Measurements from ENCODE around the gene TAF4.
"Not testable (repeated sequence)": the region's sequence is repeated elsewhere in the genome, so short reads cannot be mapped to it uniquely, and the experiment has no call there.

Gene TAF4

DNA sequence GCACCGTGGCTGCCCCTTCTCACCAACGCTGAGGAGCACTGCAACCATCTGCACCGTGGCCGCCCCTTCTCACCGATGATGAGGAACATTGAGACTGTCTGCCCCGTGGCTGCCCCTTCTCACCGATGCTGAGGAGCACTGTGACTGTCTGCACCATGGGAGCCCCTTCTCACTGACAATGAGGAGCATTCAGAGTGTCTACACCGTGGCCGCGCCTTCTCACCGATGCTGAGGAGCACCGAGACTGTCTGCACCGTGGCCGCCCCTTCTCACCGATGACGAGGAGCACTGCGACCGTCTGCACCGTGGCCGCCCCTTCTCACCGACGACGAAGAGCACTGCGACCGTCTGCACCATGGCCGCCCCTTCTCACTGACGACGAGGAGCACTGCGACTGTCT, 120.2 kb downstream of the TAF4 start:
- H3K4me1 ChIP-seq (ENCODE audit: insufficient read depth, low read length); H3K36me3 ChIP-seq (ENCODE audit: insufficient read depth, low read length); H3K9ac ChIP-seq (ENCODE audit: low read depth, low read length); H3K4me3 ChIP-seq (ENCODE audit: low read length); H3K27me3 ChIP-seq (ENCODE audit: insufficient read depth, low read length); H3K9me3 ChIP-seq (ENCODE audit: insufficient read depth, low read depth, low read length); H3K27ac ChIP-seq (ENCODE audit: low read depth, low read length): not testable (repeated sequence)
- 95% methylated on average over 24 of the region's 29 CpGs for WGBS

DNA sequence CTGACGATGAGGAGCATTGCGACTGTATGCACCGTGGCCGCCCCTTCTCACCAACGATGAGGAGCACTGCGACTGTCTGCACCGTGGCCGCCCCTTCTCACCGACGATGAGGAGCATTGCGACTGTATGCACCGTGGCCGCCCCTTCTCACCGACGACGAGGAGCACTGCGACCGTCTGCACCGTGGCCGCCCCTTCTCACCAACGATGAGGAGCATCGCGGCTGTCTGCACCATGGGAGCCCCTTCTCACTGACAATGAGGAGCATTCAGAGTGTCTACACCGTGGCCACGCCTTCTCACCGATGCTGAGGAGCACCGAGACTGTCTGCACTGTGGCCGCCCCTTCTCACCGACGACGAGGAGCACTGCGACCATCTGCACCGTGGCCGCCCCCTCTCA, 120.7 kb downstream of the TAF4 start:
- H3K36me3 ChIP-seq (ENCODE audit: insufficient read depth, low read length); H3K9ac ChIP-seq (ENCODE audit: low read depth, low read length); H3K27me3 ChIP-seq (ENCODE audit: insufficient read depth, low read length); H3K4me1 ChIP-seq (ENCODE audit: insufficient read depth, low read length); H3K4me3 ChIP-seq (ENCODE audit: low read length); H3K27ac ChIP-seq (ENCODE audit: low read depth, low read length); H3K9me3 ChIP-seq (ENCODE audit: insufficient read depth, low read depth, low read length): not testable (repeated sequence)
- WGBS, result 92% methylated on average over 29 of the region's 34 CpGs

DNA sequence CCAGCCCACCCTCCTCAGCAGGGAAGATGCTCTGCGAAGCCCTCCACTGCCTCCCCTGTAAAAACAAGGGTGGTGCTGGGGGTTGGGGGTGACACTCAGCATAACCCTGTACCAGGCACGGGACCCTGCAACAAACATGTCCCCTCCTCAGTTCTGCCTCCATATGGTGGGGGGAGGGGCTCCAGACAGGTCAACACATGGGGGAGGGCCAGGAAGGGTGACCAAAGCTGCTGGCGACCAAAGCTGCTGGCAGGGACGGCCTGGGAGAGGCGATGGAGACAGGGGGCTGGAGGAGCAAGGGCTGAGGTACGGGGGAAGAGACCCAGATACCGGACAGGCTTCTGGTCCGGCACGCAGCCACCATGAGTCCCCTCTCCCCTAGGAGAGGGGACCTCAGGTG, 123.2 kb downstream of the TAF4 start:
- Histone ChIP-seq H3K4me3 (ENCODE audit: low read length) (no peak overlapping the region), H3K27ac (ENCODE audit: low read depth, low read length) (no peak overlapping the region), H3K4me1 (ENCODE audit: insufficient read depth, low read length) (no peaks in the 10 kb centered on the region), H3K9me3 (ENCODE audit: insufficient read depth, low read depth, low read length) (no peaks in the 10 kb centered on the region), H3K36me3 (ENCODE audit: insufficient read depth, low read length) (no peaks in the 10 kb centered on the region), H3K27me3 (ENCODE audit: insufficient read depth, low read length) (no peaks in the 10 kb centered on the region), H3K9ac (ENCODE audit: low read depth, low read length) (no peak overlapping the region)
- WGBS, result 93% methylated on average over 8 of the region's 9 CpGs

DNA sequence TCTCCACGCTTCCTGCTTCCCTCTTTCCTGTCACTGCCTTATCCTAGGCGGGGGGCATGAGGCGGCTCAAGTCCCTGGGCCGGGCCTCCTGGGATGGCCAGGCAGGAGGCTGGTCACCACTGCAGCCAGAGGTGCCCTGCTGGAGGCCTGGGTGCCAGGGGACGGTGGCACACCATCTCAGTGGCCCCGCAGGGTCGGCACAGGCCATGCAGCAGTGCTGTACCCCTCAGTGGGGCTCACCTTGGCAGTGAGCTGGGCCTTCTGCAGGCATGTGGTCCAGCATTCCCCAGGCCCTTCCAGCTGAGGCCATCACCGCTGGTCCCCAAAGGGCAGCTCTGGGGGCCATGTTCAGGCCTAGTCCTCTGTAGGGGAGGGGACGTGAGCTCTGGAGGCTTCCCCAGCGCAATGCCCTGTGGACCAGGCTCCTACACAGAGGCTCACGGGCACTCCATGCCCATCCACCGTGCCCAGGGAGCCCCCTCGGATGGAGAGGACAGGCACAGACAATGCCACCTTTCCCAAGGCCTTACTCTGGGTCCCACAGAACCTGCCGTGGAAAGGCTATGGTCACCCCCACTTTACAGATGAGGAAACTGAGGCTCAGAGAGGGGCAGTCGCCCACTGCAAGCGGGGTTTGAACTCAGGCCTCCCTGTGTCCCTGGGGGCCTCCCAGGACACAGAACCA, 123.8 kb downstream of the TAF4 start:
- Histone ChIP-seq H3K9me3 (ENCODE audit: insufficient read depth, low read depth, low read length) (no peaks in the 10 kb centered on the region), H3K27me3 (ENCODE audit: insufficient read depth, low read length) (no peaks in the 10 kb centered on the region), H3K9ac (ENCODE audit: low read depth, low read length) (no peak overlapping the region), H3K27ac (ENCODE audit: low read depth, low read length) (no peak overlapping the region), H3K4me1 (ENCODE audit: insufficient read depth, low read length) (no peaks in the 10 kb centered on the region), H3K36me3 (ENCODE audit: insufficient read depth, low read length) (no peaks in the 10 kb centered on the region), H3K4me3 (ENCODE audit: low read length) (no peak overlapping the region)
- WGBS, result 93% methylated on average over 16 of the region's 16 CpGs

DNA sequence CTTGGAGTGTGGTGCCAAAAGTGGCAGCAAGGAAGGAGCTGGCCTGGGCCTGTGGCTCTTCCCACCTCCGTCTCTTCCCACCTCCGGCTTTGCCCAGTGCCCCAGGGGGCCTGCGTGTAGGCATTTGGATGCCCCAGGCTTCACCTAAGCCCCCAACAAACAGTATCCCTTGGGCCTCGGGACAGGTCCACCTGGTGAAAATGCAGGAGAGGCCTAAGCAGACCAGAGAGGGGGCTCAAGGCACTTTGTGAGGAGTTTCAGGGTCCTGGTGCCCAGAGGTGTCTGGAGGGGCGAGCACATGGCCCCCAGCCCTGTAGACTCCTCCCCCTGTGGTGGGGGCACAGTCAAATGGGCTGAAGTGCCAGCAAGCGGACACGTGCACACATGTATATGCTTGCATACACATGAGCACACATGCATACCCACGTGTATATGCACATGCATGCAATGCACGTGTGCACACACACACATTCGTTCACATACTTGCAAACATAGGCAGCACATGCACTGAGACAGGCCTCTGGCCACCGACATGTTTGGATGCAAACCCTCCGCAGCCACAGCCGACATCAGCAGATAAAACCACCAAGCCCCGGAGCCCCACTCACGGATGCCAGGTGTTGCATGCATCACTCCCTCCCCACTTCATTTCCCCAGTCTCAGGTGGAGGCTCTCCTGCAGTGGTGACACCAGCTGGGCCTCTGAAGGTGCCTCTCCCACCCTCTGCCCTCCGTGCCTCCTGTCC, 124.5 kb downstream of the TAF4 start:
- Histone ChIP-seq H3K9me3 (ENCODE audit: insufficient read depth, low read depth, low read length) (no peaks in the 10 kb centered on the region), H3K4me3 (ENCODE audit: low read length) (no peak overlapping the region), H3K36me3 (ENCODE audit: insufficient read depth, low read length) (no peaks in the 10 kb centered on the region), H3K4me1 (ENCODE audit: insufficient read depth, low read length) (no peaks in the 10 kb centered on the region), H3K9ac (ENCODE audit: low read depth, low read length) (no peak overlapping the region), H3K27ac (ENCODE audit: low read depth, low read length) (no peak overlapping the region), H3K27me3 (ENCODE audit: insufficient read depth, low read length) (no peaks in the 10 kb centered on the region)
- WGBS, result 87% methylated on average over 16 of the region's 16 CpGs

DNA sequence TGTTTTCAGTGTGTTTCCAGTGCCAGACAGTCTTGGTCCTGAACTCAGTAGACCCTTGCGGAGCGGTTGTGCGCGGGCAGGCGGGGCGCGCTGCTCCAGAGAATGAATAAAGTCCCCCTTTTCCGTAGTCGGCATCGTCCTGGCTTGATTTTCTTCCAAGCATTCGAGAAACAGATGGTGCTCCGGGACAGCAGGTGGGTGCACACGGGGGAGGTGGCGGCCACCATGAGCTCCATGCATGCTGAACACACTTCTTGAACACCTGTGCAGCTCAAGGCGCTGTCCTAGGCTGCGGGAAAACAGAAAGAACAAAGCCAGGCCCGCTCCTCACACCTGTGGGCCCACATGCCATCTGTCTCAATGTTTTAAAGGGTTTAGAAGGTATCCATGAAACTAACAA, 125.2 kb downstream of the TAF4 start:
- Histone ChIP-seq H3K9me3 (ENCODE audit: insufficient read depth, low read depth, low read length) (no peaks in the 10 kb centered on the region), H3K9ac (ENCODE audit: low read depth, low read length) (no peak overlapping the region), H3K36me3 (ENCODE audit: insufficient read depth, low read length) (no peaks in the 10 kb centered on the region), H3K27ac (ENCODE audit: low read depth, low read length) (no peak overlapping the region), H3K4me3 (ENCODE audit: low read length) (no peak overlapping the region), H3K4me1 (ENCODE audit: insufficient read depth, low read length) (no peaks in the 10 kb centered on the region), H3K27me3 (ENCODE audit: insufficient read depth, low read length) (no peaks in the 10 kb centered on the region)
- whole genome bisulfite sequencing, result 97% methylated on average over 17 of the region's 17 CpGs

DNA sequence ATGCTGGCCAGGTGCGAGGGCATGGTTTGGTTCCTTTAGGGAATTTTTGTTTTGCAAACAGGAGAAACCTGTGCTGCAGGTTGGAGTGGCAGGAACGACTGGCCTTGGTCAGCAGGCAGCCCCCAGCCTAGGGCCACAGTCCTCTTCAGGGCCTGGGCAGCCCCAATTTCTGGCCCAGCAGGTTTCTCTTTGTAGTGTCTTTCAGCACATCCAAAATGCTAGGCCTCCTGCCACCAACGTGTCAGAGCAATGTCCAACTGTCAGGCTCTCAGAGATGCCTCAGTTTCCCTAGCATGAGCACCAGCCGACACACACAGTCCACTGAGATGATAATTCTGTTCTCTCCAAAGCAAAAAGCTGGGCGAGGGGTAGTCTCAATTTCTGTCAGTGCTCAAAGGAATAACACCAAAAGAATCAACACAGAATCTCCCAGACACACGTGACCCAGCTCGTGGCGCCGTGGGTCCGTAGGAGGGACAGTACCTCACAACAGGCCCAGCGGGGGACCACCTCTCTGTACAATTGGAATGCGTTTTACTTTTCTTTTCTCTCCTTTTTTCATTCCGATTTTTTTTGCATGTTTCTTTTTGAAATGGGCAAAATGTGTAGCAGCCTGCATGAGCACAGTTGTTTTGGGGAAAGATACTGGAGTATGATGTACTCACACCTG, 125.9 kb downstream of the TAF4 start:
- 89% methylated on average over 13 of the region's 13 CpGs for WGBS
- no peaks in the 10 kb centered on the region for H3K27me3 ChIP-seq (ENCODE audit: insufficient read depth, low read length)
- H3K27ac ChIP-seq (ENCODE audit: low read depth, low read length), result no peak overlapping the region

DNA sequence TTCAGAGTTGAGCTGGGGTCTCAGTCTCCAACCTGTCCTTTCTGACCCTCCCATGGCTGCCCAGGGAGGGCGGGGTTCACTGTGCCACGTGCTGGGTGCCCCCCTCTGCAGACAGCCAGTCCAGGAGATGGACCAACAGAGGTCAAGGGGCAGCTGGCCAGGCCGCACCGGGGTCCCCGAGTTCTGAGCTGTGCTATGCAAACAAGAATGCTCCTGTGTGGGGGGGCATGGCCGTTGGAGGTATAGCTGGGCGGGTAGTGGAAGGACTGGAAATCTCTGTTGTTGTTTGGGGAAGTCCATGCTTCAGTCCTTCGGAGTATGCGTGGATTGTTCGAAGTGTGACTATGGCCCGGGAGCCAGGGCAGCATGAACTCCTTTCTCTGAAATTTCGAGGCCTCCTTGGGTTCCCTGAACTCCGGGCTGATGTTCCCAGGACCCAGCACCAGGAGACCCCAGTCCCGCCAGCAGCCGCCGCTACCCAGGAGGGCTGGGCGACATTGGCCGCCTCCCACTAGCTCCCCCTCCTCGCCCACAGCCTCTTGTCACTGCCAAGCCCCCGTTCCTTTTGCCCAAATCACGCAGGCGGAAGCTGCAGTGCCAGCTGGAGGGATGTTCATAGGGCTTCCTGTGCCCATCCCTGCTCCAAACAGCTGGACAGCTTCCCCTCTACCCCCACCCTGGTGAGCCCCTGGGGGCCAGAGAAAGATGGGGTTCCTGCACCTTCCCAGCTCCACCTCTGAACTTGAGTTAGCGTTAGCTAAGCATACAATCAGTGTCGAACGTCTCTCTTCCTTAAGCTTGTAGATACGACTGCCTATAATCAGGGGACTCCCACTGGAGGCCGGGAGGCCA, 126.6 kb downstream of the TAF4 start:
- WGBS, result 91% methylated on average over 27 of the region's 27 CpGs
- H3K9ac ChIP-seq (ENCODE audit: low read depth, low read length), result no peak overlapping the region
- H3K9me3 ChIP-seq (ENCODE audit: insufficient read depth, low read depth, low read length), result no peaks in the 10 kb centered on the region
- no peak overlapping the region for H3K27ac ChIP-seq (ENCODE audit: low read depth, low read length)
- 0 out of 2 replicates have a peak, but pooled peaks cover 3% of the 10 kb centered on the region for H3K4me1 ChIP-seq (ENCODE audit: insufficient read depth, low read length)
- H3K27me3 ChIP-seq (ENCODE audit: insufficient read depth, low read length), result no peaks in the 10 kb centered on the region
- no peak overlapping the region for H3K4me3 ChIP-seq (ENCODE audit: low read length)
- no peaks in the 10 kb centered on the region for H3K36me3 ChIP-seq (ENCODE audit: insufficient read depth, low read length)

More for the DNA sequence above, 125.9 kb downstream of the TAF4 start:
- no peaks in the 10 kb centered on the region for H3K36me3 ChIP-seq (ENCODE audit: insufficient read depth, low read length)
- no peak overlapping the region for H3K4me3 ChIP-seq (ENCODE audit: low read length)
- H3K9ac ChIP-seq (ENCODE audit: low read depth, low read length), result no peak overlapping the region
- no peaks in the 10 kb centered on the region for H3K9me3 ChIP-seq (ENCODE audit: insufficient read depth, low read depth, low read length)
- 0 out of 2 replicates have a peak, but pooled peaks cover under 1% of the 10 kb centered on the region for H3K4me1 ChIP-seq (ENCODE audit: insufficient read depth, low read length)

DNA sequence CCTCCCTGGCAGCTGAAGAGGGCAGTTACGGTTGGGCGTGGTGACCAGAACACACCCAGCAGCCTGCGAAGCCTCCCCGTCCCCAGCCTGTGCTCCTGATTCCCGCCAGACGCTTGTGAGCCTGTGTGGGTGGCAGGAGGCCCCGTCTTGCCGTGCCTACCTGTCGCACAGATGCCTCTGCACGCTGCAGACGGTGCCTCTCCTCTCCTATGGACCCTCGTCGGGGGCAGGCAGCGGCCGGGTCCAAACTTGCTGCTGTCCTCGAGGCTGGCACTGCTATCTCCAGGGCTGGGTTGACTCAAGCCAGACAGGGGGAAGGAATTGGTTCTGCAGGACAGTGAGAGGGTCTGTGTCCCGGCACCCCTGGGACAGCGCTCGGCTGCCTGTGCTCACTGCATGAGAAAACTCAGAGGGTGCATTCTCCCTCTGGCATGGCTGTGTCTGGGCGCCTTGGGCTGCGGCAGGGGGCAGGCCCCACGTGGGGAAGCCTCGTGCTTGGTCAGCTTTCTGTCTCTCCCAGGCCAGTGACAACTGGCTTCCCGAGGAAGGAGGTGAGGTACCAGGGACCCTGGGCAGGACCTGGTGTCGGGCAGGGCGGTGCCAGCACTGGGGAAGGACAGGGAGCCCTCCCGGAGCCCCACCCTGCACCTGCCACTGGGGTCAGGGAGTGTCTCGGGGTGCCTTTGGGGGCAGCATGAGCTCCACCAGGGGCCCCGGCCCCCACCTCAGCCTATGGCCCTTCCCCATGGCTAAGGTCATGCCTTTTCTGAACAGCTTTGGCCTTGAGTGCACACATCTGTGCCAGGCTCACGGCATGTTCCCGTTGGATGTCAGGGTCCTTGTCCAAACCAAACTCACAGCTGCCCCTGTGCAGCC, 127.5 kb downstream of the TAF4 start:
- Histone ChIP-seq H3K4me3 (ENCODE audit: low read length) (no peak overlapping the region), H3K4me1 (ENCODE audit: insufficient read depth, low read length) (0 out of 2 replicates have a peak, but pooled peaks cover 3% of the 10 kb centered on the region), H3K9me3 (ENCODE audit: insufficient read depth, low read depth, low read length) (no peaks in the 10 kb centered on the region), H3K27me3 (ENCODE audit: insufficient read depth, low read length) (no peaks in the 10 kb centered on the region), H3K36me3 (ENCODE audit: insufficient read depth, low read length) (no peaks in the 10 kb centered on the region), H3K9ac (ENCODE audit: low read depth, low read length) (no peak overlapping the region), H3K27ac (ENCODE audit: low read depth, low read length) (no peak overlapping the region)
- 91% methylated on average over 31 of the region's 31 CpGs for WGBS
